ENCODE results near the gene MRPL51. TPM values are rescaled to one million over a fixed set of nuclear protein-coding genes. Genes with fewer than 3 reads are reported as not detected.

The MRPL51 gene
- total and polyA plus RNA-seq, 2 of the 8 experiments (the other 6 are each of a cell fraction or from before 2014, with no cell fraction given), result 119 to 331 TPM

DNA sequence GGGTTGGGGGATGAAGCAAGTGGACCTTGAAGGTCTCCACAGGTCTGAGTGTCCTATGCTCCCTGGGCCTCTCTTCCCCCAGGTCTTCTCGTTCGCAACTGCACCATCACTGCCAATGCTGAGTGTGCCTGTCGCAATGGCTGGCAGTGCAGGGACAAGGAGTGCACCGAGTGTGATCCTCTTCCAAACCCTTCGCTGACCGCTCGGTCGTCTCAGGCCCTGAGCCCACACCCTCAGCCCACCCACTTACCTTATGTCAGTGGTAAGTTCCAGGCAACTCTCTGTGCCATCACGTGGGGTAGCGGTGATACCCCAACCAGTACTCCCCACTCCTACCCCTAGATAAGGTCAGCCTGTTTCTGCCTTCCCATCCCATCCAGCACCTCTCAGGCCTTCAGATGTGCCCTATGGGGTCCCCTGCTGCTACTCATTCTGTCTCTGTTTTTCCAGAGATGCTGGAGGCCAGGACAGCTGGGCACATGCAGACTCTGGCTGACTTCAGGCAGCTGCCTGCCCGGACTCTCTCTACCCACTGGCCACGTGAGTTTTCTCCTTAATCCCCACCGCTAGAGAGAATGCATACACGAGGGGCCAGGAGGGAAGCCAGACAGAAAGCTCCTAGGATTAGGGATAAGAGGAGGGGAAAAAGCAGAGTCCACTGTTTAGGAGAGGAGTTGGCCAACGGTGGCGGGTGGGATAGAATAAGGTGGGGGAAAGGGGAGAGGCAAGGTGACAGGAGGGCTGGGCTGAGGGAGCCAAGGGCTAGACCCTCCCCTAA is 42.8 kb downstream of the MRPL51 start (continued):
- TF ChIP-seq MAFK (IDR thresholded peaks at IDR 0.05; ENCODE audit: low read depth, low read length) (no peak), HDAC6 (IDR thresholded peaks at IDR 0.05; ENCODE audit: low read depth, low read length) (no peak), POLR2A (IDR thresholded peaks at IDR 0.05; ENCODE audit: control extremely low read depth in 1 of 2, low read depth in 2 of 2, low read length in 2 of 2) (no peak), GABPA (IDR thresholded peaks at IDR 0.05; ENCODE audit: borderline replicate concordance, insufficient read depth, low read length) (no peak)

Measured in H1 (cell line).